ENCODE data around the gene CD163.
"Not testable (repeated sequence)": the region's sequence is repeated elsewhere in the genome, so short reads cannot be mapped to it uniquely, and the experiment has no call there.

CD163 gene

DNA sequence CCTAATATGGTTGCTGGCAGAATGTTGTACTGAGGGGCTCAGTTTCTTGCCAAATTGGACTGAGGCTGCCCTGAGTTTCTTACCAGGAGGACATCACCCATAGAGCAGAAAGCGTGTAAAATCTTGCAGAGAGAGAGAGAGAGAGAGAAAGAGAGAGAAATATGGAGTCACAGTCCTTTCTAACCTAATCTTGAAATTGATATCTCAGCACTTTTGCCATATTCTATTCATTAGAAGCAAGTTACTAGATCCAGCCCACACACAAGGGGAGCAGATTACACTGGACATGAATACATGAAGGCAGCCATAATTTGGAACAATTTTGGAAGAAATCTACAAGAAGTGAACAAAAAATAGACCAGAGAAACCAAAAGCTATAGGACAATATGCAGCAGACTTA is 55.5 kb downstream of the CD163 start:
- DNase-seq (ENCODE audit: low read depth): no peak

- DNase-seq (ENCODE audit: low read depth): no peak
These were observed 59.0 kb downstream of the CD163 start for GRCh38 chr12:7444537-7444936.

DNA sequence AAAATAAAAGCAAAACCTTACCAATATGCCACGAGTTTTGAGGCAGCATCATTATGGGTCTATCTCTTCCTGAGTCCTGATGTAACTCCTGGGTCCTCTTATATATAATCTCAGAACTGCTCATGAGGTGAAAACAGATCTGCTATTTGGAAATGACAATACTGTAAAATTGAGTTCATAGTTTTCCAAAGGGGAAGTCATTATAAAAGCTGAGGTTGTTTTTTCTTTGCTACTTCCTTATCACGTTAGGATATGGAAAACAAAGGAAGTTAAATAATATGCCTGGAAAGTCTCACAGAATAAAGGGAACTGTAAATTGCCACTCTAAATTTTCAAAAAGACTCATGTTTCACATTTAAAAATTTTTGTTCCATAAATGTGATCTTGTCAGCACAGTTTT is 59.5 kb downstream of the CD163 start, which contains the start of gene CD163L1:
CD163L1 (minus strand) TSS at position 78 of the 400 bp plus-strand sequence; CDS start at position 52, 26 bp downstream.
- DNase-seq (ENCODE audit: low read depth): no peak

DNA sequence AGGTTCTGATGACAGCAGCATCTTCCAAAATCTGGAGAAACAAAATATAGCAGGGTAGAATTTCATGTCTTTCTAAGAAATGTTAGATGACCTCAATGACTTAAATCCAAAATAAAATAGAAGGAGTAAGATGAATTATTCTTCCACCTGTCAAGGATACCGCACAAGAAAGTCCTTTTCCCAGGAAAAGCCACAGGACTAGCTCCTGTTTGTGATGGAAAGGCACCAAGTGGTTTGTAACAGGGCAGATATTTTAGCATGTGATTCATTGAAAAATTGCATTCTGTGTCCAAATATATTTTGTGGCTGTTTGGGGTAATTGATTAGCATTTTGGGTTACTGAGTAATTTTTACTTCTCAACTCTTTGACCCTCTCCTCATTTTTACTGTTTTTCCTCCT is 62.4 kb downstream of the CD163 start:
- no peak for DNase-seq (ENCODE audit: low read depth)

- no peak for DNase-seq (ENCODE audit: low read depth)
These were observed 63.7 kb downstream of the CD163 start for GRCh38 chr12:7439579-7440505.

DNA sequence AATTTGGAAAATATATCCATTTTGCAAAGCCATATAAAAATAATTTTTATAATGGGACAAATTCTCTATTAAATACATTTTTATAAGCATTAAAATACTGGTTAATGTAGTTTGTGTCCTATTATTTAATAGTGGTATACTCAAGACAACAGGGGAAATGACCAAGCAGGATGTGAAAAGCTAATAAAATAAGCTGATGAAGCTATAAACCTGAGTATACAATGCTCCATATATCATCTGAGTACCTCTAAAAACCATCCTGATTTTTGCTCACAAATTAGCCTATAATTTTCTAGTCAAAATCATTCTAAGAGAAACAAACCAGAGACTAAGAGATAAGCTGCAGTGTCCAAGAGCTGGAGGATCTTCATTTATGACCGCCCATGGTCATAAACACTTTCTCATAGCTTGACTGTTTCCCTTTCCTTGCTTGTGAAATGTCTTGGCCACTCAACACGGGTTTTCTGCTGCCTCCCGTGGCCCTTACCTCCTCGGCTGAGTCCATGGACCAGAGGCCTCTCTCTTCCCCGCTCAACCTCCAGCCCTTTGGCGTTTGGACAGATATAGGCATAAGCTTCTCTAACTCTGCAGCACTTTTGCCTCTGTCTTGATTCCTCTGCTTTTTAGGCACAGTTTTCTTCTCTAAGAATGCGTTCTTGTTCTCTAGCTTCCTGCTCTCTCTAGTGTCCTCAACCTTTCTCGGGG is 65.1 kb downstream of the CD163 start:
- DNase-seq (ENCODE audit: low read depth): not testable (repeated sequence)

DNA sequence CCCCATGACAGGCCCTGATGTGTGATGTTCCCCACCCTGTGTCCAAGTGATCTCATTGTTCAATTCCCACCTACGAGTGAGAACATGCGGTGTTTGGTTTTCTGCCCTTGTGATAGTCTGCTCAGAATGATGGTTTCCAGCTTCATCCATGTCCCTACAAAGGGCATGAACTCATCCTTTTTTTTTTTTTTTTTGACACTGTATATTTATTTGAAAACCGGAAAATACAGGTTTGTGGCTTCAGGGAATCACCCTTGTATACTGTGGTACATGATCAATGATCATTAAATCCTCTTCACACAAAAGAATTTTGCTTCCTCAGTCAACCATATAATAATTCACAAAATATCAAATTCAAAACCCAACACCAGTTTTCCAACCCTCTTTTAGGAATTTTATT is 66.1 kb downstream of the CD163 start:
- not testable (repeated sequence) for DNase-seq (ENCODE audit: low read depth)

- DNase-seq (ENCODE audit: low read depth): no peak
These were observed 68.9 kb downstream of the CD163 start for GRCh38 chr12:7434670-7435069.

DNA sequence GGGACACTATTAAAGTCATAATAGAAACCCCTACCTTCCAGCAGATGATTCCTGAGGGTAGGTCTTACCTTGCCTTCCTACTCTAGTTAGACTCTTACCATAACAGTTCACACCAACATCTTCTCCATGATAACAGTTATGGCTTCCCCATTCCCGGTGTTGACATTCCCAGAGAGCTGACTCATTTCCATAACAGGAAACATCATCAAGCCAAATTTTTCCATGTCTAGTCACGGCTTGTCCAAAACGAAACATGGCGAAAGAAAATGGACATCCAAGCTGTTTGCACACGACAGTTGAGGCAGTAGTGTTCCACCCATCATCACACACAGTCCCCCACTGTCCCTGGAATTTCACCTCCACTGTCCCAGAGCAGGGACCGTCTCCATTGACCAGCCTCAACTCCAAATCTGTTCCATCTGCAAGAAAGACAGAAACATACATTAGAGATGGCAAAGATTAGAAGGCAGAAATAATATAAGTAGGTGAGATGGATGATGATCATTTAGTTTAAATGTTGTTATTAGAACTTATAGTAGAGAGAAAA is 70.2 kb downstream of the CD163 start:
- DNase-seq (ENCODE audit: low read depth): no peak

- DNase-seq (ENCODE audit: low read depth): no peak
These were observed 71.4 kb downstream of the CD163 start for GRCh38 chr12:7431993-7432685.

Measured in stimulated activated CD8-positive, alpha-beta memory T cell treated with anti-CD3 and anti-CD28 coated beads, Interleukin-12 subunit alpha, Interleukin-12 subunit beta, amount 100 ng/mL, for 1 hour (primary cell).